NCI-H774 (cell line): ENCODE measurements around the gene SLC38A5.
"Not testable (repeated sequence)": the region's sequence is repeated elsewhere in the genome, so short reads cannot be mapped to it uniquely, and the experiment has no call there.

Experiments
- DNase-seq: peaks from one replicate; lab custom pipeline; 2025; lab: John Stamatoyannopoulos, UW

Gene SLC38A5

GRCh38 chrX:48468693-48469691 lies 1.1 kb downstream of the SLC38A5 start:
- DNase-seq: no peak

GRCh38 chrX:48468247-48468671 lies 1.8 kb downstream of the SLC38A5 start:
- no peak for DNase-seq

- DNase-seq: no peak
Observed at GRCh38 chrX:48467281-48467761, 2.7 kb downstream of the SLC38A5 start.

GRCh38 chrX:48466696-48467095 lies 3.4 kb downstream of the SLC38A5 start:
- no peak for DNase-seq

GRCh38 chrX:48465336-48465933 lies 4.6 kb downstream of the SLC38A5 start:
- no peak for DNase-seq

- no peak for DNase-seq
Observed at GRCh38 chrX:48461830-48462229, 8.2 kb downstream of the SLC38A5 start.

- DNase-seq: no peak
Observed at GRCh38 chrX:48460606-48461005, 9.5 kb downstream of the SLC38A5 start.

GRCh38 chrX:48460031-48460430 lies 10.0 kb downstream of the SLC38A5 start:
- no peak for DNase-seq

GRCh38 chrX:48459483-48459882 lies 10.6 kb downstream of the SLC38A5 start:
- no peak for DNase-seq

- DNase-seq: no peak
Observed at GRCh38 chrX:48458711-48459110, 11.3 kb downstream of the SLC38A5 start.

GRCh38 chrX:48456628-48457331 lies 13.3 kb downstream of the SLC38A5 start:
- no peak for DNase-seq

- no peak for DNase-seq
Observed at GRCh38 chrX:48451708-48452107, 18.4 kb downstream of the SLC38A5 start.

GRCh38 chrX:48450076-48450475 lies 20.0 kb downstream of the SLC38A5 start:
- DNase-seq: no peak

- DNase-seq: not testable (repeated sequence)
Observed at GRCh38 chrX:48447201-48447600, 22.9 kb downstream of the SLC38A5 start.

GRCh38 chrX:48433713-48434112 lies 36.3 kb downstream of the SLC38A5 start:
- DNase-seq: not testable (repeated sequence)

- not testable (repeated sequence) for DNase-seq
Observed at GRCh38 chrX:48430166-48430565, 39.9 kb downstream of the SLC38A5 start.

- not testable (repeated sequence) for DNase-seq
Observed at GRCh38 chrX:48429606-48430005, 40.5 kb downstream of the SLC38A5 start.

- not testable (repeated sequence) for DNase-seq
Observed at GRCh38 chrX:48427027-48427716, 42.9 kb downstream of the SLC38A5 start.

- DNase-seq: not testable (repeated sequence)
Observed at GRCh38 chrX:48411860-48412259, 58.2 kb downstream of the SLC38A5 start, which contains the start of gene SSX4B. TSS of gene SSX4B (minus strand) at chrX:48411960. CDS start at chrX:48411372, 588 bp downstream.
